Epithelial cell of proximal tubule (primary cell): Measurements from ENCODE around the gene EAPP. TPM values are rescaled to one million over a fixed set of nuclear protein-coding genes. Genes with fewer than 3 reads are reported as not detected.

ENCODE experiments used
- DNase-seq: peaks from one replicate; pipeline ENCODE4 v3.0.0-alpha.2; 2011; ENCODE audit warnings: low read depth
- H3K4me3 ChIP-seq: 2 replicates; pipeline ENCODE4 v1.5.1; 2011; ENCODE audit warnings: low read depth, mild to moderate bottlenecking, low read length
- CTCF ChIP-seq: conservative IDR thresholded peaks from 2 replicates; pipeline ENCODE4 v1.5.1; 2012; ENCODE audit warnings: low read depth, mild to moderate bottlenecking, low read length
- total RNA-seq: library from RNA; depleted of rRNA; stranded (reverse); fragments of >200 nt; gene quantifications from 2 replicates; pipeline ENCODE4 v1.2.3, GENCODE V29; 2015

The EAPP gene
- total RNA-seq, 1 donor from 2014 or later, result 29.4 TPM

GRCh38 chr14:34496679-34497513 is 42.6 kb downstream of the EAPP start:
- peak; percentile 56 for DNase-seq
- TF ChIP-seq CTCF, result no peak
- H3K4me3 ChIP-seq, result no peak overlapping the region

GRCh38 chr14:34496007-34496678 is 43.4 kb downstream of the EAPP start:
- no peak for DNase-seq
- no peak overlapping the region for H3K4me3 ChIP-seq
- TF ChIP-seq CTCF, result no peak

GRCh38 chr14:34489324-34489723 is 50.2 kb downstream of the EAPP start:
- TF ChIP-seq CTCF, result no peak
- DNase-seq, result no peak
- no peak overlapping the region for H3K4me3 ChIP-seq

- TF ChIP-seq CTCF, result no peak
- DNase-seq, result no peak
- no peak overlapping the region for H3K4me3 ChIP-seq
Observed at GRCh38 chr14:34488528-34488927, 51.0 kb downstream of the EAPP start.

- no peak for DNase-seq
- no peak overlapping the region for H3K4me3 ChIP-seq
- TF ChIP-seq CTCF, result no peak
Observed at GRCh38 chr14:34484726-34485125, 54.8 kb downstream of the EAPP start.

- DNase-seq, result no peak
- H3K4me3 ChIP-seq, result no peak overlapping the region
- no peak for TF ChIP-seq CTCF
Observed at GRCh38 chr14:34482463-34482862, 57.0 kb downstream of the EAPP start.

- no peak for DNase-seq
- no peak overlapping the region for H3K4me3 ChIP-seq
Observed at GRCh38 chr14:34479694-34480093, 59.8 kb downstream of the EAPP start.

More at GRCh38 chr14:34479694-34480093, 59.8 kb downstream of the EAPP start:
- no peak for TF ChIP-seq CTCF
